DOHH2 (cell line): ENCODE results near the gene CD302.

ENCODE experiments used
- H3F3A ChIP-seq: fragments of 200-600 bp; sonication (generic), shearing (Covaris generic); 2 replicates; pipeline ENCODE4 v1.6.0; 2016; ENCODE audit warnings: antibody characterized with exemption, mild to moderate bottlenecking; ENCODE audit not compliant: control insufficient read depth, insufficient read depth
- H3K27ac ChIP-seq: fragments of 200-600 bp; sonication (generic); 2 replicates; pipeline ENCODE4 v1.5.1; 2014; ENCODE audit warnings: low read depth, mild to moderate bottlenecking, low read length, moderate library complexity
- H3K27me3 ChIP-seq: fragments of 200-600 bp; sonication (generic); 2 replicates; pipeline ENCODE4 v1.6.1; 2014; ENCODE audit warnings: mild to moderate bottlenecking, low read length, mixed read lengths; ENCODE audit not compliant: control insufficient read depth
- H3K36me3 ChIP-seq: fragments of 200-600 bp; sonication (generic); 2 replicates; pipeline ENCODE4 v1.6.1; 2014; ENCODE audit warnings: mild to moderate bottlenecking, low read length, moderate library complexity, mixed read lengths; ENCODE audit not compliant: control insufficient read depth
- H3K4me1 ChIP-seq: fragments of 200-600 bp; sonication (generic); 2 replicates; pipeline ENCODE4 v1.6.1; 2014; ENCODE audit warnings: mild to moderate bottlenecking, low read length, mixed read lengths; ENCODE audit not compliant: control insufficient read depth
- H3K4me2 ChIP-seq: fragments of 200-600 bp; sonication (generic); 2 replicates; pipeline ENCODE4 v1.6.0; 2014; ENCODE audit warnings: mild to moderate bottlenecking, low read length, moderate library complexity
- H3K4me3 ChIP-seq: fragments of 200-600 bp; sonication (generic); 2 replicates; pipeline ENCODE4 v1.5.1; 2014; ENCODE audit warnings: mild to moderate bottlenecking, low read length, mixed read lengths
- H3K79me2 ChIP-seq: fragments of 200-600 bp; sonication (generic); 2 replicates; pipeline ENCODE4 v1.6.1; 2014; ENCODE audit warnings: mild to moderate bottlenecking, low read length, mixed read lengths; ENCODE audit not compliant: control insufficient read depth
- H3K9me2 ChIP-seq: fragments of 200-600 bp; sonication (generic); replicated peaks from 2 replicates; pipeline ENCODE4 v1.6.1; 2014; ENCODE audit warnings: mild to moderate bottlenecking, low read length, mixed read lengths; ENCODE audit not compliant: control insufficient read depth
- H3K9me3 ChIP-seq: fragments of 200-600 bp; sonication (generic); 2 replicates; pipeline ENCODE4 v1.6.1; 2014; ENCODE audit warnings: antibody characterized with exemption, low read length, mixed read lengths; ENCODE audit not compliant: control insufficient read depth, insufficient read depth
- H4K20me1 ChIP-seq: fragments of 200-600 bp; sonication (generic); 2 replicates; pipeline ENCODE4 v1.6.0; 2014; ENCODE audit warnings: low read depth, mild to moderate bottlenecking, antibody characterized with exemption, low read length, moderate library complexity; ENCODE audit not compliant: control insufficient read depth, insufficient read depth
- CTCF ChIP-seq: fragments of 200-600 bp; sonication (generic); IDR thresholded peaks from one replicate; pipeline ENCODE4 v1.5.1; 2014; ENCODE audit warnings: antibody characterized with exemption, mild to moderate bottlenecking, low read depth, low read length; ENCODE audit not compliant: poor library complexity, severe bottlenecking
- EZH2phosphoT487 ChIP-seq: fragments of 200-600 bp; sonication (generic); IDR thresholded peaks from 2 replicates; pipeline ENCODE4 v1.6.1; 2017; ENCODE audit warnings: borderline replicate concordance, mild to moderate bottlenecking, antibody characterized with exemption, low read length, moderate library complexity, mixed read lengths

Gene CD302

GRCh38 chr2:159793326-159793725 is 4.7 kb downstream of the CD302 start:
- peaks cover 13% of the 10 kb centered on the region; the same call in 1 of the 2 replicates for H3K4me1 ChIP-seq
- no peaks in the 10 kb centered on the region for H3K36me3 ChIP-seq
- no peak overlapping the region for H3K27ac ChIP-seq
- H3K27me3 ChIP-seq, result peaks cover 14% of the 10 kb centered on the region
- TF ChIP-seq EZH2phosphoT487 (no peak), CTCF (no peak)
- H3F3A ChIP-seq, result no peaks in the 10 kb centered on the region
- H3K4me2 ChIP-seq, result no peak overlapping the region
- H3K9me3 ChIP-seq, result no peaks in the 10 kb centered on the region
- H3K9me2 ChIP-seq, result no peaks in the 10 kb centered on the region
- no peaks in the 10 kb centered on the region for H4K20me1 ChIP-seq
- H3K4me3 ChIP-seq, result no peak overlapping the region
- H3K79me2 ChIP-seq, result no peaks in the 10 kb centered on the region

- Histone ChIP-seq H3K36me3 (no peaks in the 10 kb centered on the region), H3K9me3 (no peaks in the 10 kb centered on the region), H3K27me3 (peaks cover 6% of the 10 kb centered on the region), H4K20me1 (no peaks in the 10 kb centered on the region), H3K9me2 (no peaks in the 10 kb centered on the region), H3F3A (no peaks in the 10 kb centered on the region), H3K4me3 (no peak overlapping the region), H3K27ac (no peak overlapping the region), H3K79me2 (no peaks in the 10 kb centered on the region), H3K4me2 (no peak overlapping the region), H3K4me1 (peaks cover 10% of the 10 kb centered on the region; the same call in 1 of the 2 replicates)
- no peak for TF ChIP-seq CTCF
- no peak for TF ChIP-seq EZH2phosphoT487
These were observed 5.4 kb downstream of the CD302 start for GRCh38 chr2:159792599-159792998.

- H3K27me3 ChIP-seq, result peaks cover 4% of the 10 kb centered on the region; the same call in 1 of the 2 replicates
- TF ChIP-seq EZH2phosphoT487 (no peak), CTCF (no peak)
- H4K20me1 ChIP-seq, result no peaks in the 10 kb centered on the region
- no peak overlapping the region for H3K4me2 ChIP-seq
- H3K36me3 ChIP-seq, result no peaks in the 10 kb centered on the region
- H3K4me3 ChIP-seq, result no peak overlapping the region
- H3F3A ChIP-seq, result no peaks in the 10 kb centered on the region
- no peaks in the 10 kb centered on the region for H3K79me2 ChIP-seq
- no peaks in the 10 kb centered on the region for H3K9me2 ChIP-seq
- H3K9me3 ChIP-seq, result no peaks in the 10 kb centered on the region
- H3K27ac ChIP-seq, result no peak overlapping the region
- peaks cover 4% of the 10 kb centered on the region; the same call in 1 of the 2 replicates for H3K4me1 ChIP-seq
These were observed 6.0 kb downstream of the CD302 start for GRCh38 chr2:159792036-159792435.
